Stimulated activated CD8-positive, alpha-beta memory T cell treated with anti-CD3 and anti-CD28 coated beads, Interleukin-7, amount 100 ng/mL, for 24 hours (primary cell): ENCODE results near the gene ZNF143.

Experiments used
- DNase-seq: peaks from one replicate; pipeline ENCODE4 v3.0.0-alpha.2; 2020; ENCODE audit warnings: low read depth

Gene ZNF143

GRCh38 chr11:9575260-9576240, 114.7 kb downstream of the ZNF143 start:
- DNase-seq: no peak

- DNase-seq: no peak
Measured at GRCh38 chr11:9576701-9577381, 116.0 kb downstream of the ZNF143 start.

GRCh38 chr11:9577556-9577955, 116.7 kb downstream of the ZNF143 start:
- no peak for DNase-seq
